ENCODE data around the gene ADGRG6. TPM values are rescaled to one million over a fixed set of nuclear protein-coding genes. Genes with fewer than 3 reads are reported as not detected.
A peak's percentile ranks its signal among the peaks of the same experiment; 100 is the strongest.

The ADGRG6 gene
- total and polyA plus RNA-seq, 2 donors from 2014 or later, result 2.6 to 32.8 TPM

DNA sequence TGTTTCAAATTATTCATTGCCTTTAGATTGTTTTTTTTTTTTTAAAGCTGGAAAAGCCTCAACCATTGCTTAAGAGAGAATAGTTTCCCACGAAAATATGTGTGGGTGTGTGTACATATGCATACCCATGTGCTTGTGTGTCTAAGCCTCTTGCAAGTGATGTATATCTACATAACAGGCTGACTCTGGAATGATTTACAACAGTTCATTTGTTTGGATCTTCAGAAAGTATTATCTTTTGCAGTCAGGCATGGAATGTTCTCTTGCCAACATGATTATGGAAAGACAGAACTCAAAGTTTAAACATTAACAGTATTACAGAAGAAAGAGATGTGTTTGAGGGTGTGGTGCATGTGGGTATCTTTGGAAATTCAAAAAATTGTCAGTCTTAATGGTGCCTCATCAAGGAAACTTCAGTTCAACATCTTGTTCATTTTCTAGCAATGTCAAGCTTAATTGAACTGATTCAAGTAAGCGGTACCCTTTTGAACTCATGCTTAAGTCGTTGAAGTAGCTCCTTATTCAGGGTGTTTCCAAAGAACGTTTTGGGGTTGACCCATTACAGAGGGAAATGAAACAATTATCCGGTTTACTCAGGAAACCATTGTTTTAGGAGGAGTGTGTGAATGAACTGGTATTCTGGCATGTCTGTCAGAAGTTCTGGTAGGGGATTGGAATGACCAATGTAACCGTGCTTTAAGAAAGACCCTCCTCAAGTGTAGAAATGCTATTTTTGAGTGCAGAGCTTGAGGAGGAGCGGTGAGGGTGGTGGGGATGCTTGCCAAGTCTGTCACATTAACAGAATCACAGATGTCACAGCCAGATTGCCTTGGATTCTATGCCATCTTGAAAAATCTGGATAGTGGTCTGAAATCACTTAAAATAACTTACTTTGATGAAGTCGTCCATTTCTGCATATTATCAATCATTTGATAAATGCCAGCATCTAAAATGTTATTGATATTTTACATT lies 60.3 kb downstream of the ADGRG6 start:
- DNase-seq, result peak in 2 of 5 donors; percentile 27 to 51

DNA sequence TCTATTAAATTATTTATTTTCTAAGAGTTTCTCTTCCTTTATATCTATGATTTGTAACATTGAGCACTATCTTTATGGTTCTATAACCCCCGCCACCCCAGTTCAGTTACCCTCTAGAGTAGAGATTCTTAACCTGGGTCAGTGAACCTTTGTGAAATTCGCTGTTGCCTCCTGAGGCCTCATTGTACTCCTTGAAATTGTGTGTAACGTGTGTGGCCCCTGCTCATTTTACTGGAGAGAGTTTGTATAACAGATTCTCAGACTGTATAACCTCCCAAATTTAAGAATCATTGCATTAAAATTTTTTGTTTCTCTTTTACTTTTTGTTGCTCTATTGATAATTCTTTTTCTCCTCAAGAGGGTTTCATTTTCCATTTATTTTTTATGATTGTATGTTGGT lies 65.3 kb downstream of the ADGRG6 start:
- H3K4me1 ChIP-seq (ENCODE audit: control insufficient read depth in 2 of 3, insufficient read depth in 2 of 3, low read depth in 1 of 3, low read length in 3 of 3), result no peaks in the 10 kb centered on the region
- H3K9ac ChIP-seq (ENCODE audit: low read length in 3 of 3), result no peak overlapping the region
- no peaks in the 10 kb centered on the region for H3K36me3 ChIP-seq (ENCODE audit: control insufficient read depth in 2 of 3, insufficient read depth in 3 of 3, low read length in 3 of 3)
- no peak for DNase-seq
- no peak for FAIRE-seq
- no peak overlapping the region for H3K4me3 ChIP-seq (ENCODE audit: low read length in 3 of 3)
- TF ChIP-seq, protein P1, sequence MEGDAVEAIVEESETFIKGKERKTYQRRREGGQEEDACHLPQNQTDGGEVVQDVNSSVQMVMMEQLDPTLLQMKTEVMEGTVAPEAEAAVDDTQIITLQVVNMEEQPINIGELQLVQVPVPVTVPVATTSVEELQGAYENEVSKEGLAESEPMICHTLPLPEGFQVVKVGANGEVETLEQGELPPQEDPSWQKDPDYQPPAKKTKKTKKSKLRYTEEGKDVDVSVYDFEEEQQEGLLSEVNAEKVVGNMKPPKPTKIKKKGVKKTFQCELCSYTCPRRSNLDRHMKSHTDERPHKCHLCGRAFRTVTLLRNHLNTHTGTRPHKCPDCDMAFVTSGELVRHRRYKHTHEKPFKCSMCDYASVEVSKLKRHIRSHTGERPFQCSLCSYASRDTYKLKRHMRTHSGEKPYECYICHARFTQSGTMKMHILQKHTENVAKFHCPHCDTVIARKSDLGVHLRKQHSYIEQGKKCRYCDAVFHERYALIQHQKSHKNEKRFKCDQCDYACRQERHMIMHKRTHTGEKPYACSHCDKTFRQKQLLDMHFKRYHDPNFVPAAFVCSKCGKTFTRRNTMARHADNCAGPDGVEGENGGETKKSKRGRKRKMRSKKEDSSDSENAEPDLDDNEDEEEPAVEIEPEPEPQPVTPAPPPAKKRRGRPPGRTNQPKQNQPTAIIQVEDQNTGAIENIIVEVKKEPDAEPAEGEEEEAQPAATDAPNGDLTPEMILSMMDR (IDR thresholded peaks at IDR 0.05; ENCODE audit: borderline replicate concordance, extremely low read depth, insufficient read depth), result no peak
- no peak overlapping the region for H3K27ac ChIP-seq (ENCODE audit: low read depth in 2 of 2, low read length in 2 of 2)
- H3K27me3 ChIP-seq (ENCODE audit: control insufficient read depth, insufficient read depth, low read length), result no peaks in the 10 kb centered on the region
- intact Hi-C loops (cut with DNase I), result no loop called here
- H3K9me3 ChIP-seq (ENCODE audit: control insufficient read depth in 2 of 3, insufficient read depth in 1 of 3, low read length in 3 of 3), result no peaks in the 10 kb centered on the region

More for the DNA sequence above, 60.3 kb downstream of the ADGRG6 start:
- no peak overlapping the region for H3K27ac ChIP-seq (ENCODE audit: low read depth in 2 of 2, low read length in 2 of 2)
- H3K9me3 ChIP-seq (ENCODE audit: control insufficient read depth in 2 of 3, insufficient read depth in 1 of 3, low read length in 3 of 3), result no peaks in the 10 kb centered on the region
- no peaks in the 10 kb centered on the region for H3K4me1 ChIP-seq (ENCODE audit: control insufficient read depth in 2 of 3, insufficient read depth in 2 of 3, low read depth in 1 of 3, low read length in 3 of 3)
- TF ChIP-seq, protein P1 (IDR thresholded peaks at IDR 0.05; ENCODE audit: borderline replicate concordance, extremely low read depth, insufficient read depth), result no peak
- no peaks in the 10 kb centered on the region for H3K27me3 ChIP-seq (ENCODE audit: control insufficient read depth, insufficient read depth, low read length)
- intact Hi-C loops (cut with DNase I), result no loop called here
- H3K36me3 ChIP-seq (ENCODE audit: control insufficient read depth in 2 of 3, insufficient read depth in 3 of 3, low read length in 3 of 3), result no peaks in the 10 kb centered on the region
- no peak overlapping the region for H3K4me3 ChIP-seq (ENCODE audit: low read length in 3 of 3)
- H3K9ac ChIP-seq (ENCODE audit: low read length in 3 of 3), result no peak overlapping the region
- FAIRE-seq, result no peak

DNA sequence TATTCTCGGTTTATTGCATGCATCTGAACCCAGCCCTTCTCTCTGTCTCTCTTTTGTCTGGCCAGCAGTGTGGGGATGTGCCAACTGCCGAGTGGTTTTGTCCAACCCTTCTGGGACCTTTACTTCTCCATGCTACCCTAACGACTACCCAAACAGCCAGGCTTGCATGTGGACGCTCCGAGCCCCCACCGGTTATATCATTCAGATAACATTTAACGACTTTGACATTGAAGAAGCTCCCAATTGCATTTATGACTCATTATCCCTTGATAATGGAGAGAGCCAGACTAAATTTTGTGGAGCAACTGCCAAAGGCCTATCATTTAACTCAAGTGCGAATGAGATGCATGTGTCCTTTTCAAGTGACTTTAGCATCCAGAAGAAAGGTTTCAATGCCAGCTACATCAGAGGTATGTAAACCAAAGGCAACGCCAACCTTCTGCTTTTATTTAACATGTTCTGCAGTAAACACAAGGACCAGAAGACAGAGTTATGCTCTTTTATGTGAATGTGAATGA lies 65.8 kb downstream of the ADGRG6 start:
- TF ChIP-seq, protein P1 (IDR thresholded peaks at IDR 0.05; ENCODE audit: borderline replicate concordance, extremely low read depth, insufficient read depth), result no peak
- Histone ChIP-seq H3K4me1 (ENCODE audit: control insufficient read depth in 2 of 3, insufficient read depth in 2 of 3, low read depth in 1 of 3, low read length in 3 of 3) (no peaks in the 10 kb centered on the region), H3K27ac (ENCODE audit: low read depth in 2 of 2, low read length in 2 of 2) (no peak overlapping the region), H3K36me3 (ENCODE audit: control insufficient read depth in 2 of 3, insufficient read depth in 3 of 3, low read length in 3 of 3) (no peaks in the 10 kb centered on the region), H3K9me3 (ENCODE audit: control insufficient read depth in 2 of 3, insufficient read depth in 1 of 3, low read length in 3 of 3) (no peaks in the 10 kb centered on the region), H3K27me3 (ENCODE audit: control insufficient read depth, insufficient read depth, low read length) (no peaks in the 10 kb centered on the region), H3K4me3 (ENCODE audit: low read length in 3 of 3) (no peak overlapping the region), H3K9ac (ENCODE audit: low read length in 3 of 3) (no peak overlapping the region)
- no peak for FAIRE-seq
- no peak for DNase-seq
- intact Hi-C loops (cut with DNase I), result no loop called here

All from kidney (tissue), 14 donors.